ENCODE data around the gene NTMT1. TPM values are rescaled to one million over a fixed set of nuclear protein-coding genes. Genes with fewer than 3 reads are reported as not detected.

NTMT1 gene
- total and polyA plus RNA-seq, 9 of the 15 experiments (the other 6 are each of a cell fraction or from before 2014, with no cell fraction given) = 42.1 to 116 (median 74.7) TPM

- H3K9me3 ChIP-seq (replicated peaks; ENCODE audit: control insufficient read depth, insufficient read depth, low read depth, low read length) = no peaks in the 10 kb centered on the region
- intact Hi-C loops (cut with micrococcal nuclease) (no loop called here), in situ Hi-C loops (cut with MboI) (loop anchor here (25.0 kb wide), 1 partner anchor 683 kb away; no protein-coding TSS in a partner anchor)
- WGBS (ENCODE audit: insufficient coverage, low coverage, missing lambda C conversion rate) = 20% methylated on average over 14 of the region's 19 CpGs
- H3K79me2 ChIP-seq (ENCODE audit: control insufficient read depth, insufficient read depth, low read length) = no peaks in the 10 kb centered on the region
- no peak overlapping the region for H2AFZ ChIP-seq (ENCODE audit: low read depth, low read length)
- no peak overlapping the region for H3K4me3 ChIP-seq
- ChIA-PET POLR2A (no interaction called here), CTCF (ENCODE audit: low intra/inter-chr PET ratio) (no interaction called here)
- H3K27me3 ChIP-seq (ENCODE audit: control insufficient read depth in 2 of 2, insufficient read depth in 2 of 2, low read length in 2 of 2) = peaks cover 25 to 39% of the 10 kb centered on the region in 2 experiments; a peak in 4 of 5 replicates
- no TSS peak for BruUV-seq (replicated peaks)
- no peak for FAIRE-seq
- DNase-seq (ENCODE audit: extremely low read depth in 1 of 4, low spot score in 3 of 4) = no peak
- no peaks in the 10 kb centered on the region for H3K36me3 ChIP-seq (ENCODE audit: control insufficient read depth, insufficient read depth, low read length)
- TF ChIP-seq ZBTB26 (CRISPR knock-in tag; IDR thresholded peaks at IDR 0.05) (no peak), SAFB2 (IDR thresholded peaks at IDR 0.05; ENCODE audit: borderline replicate concordance, low read depth, low read length, severe bottlenecking) (no peak), ETS2 (tag; IDR thresholded peaks at IDR 0.05; ENCODE audit: borderline replicate concordance, poor library complexity, severe bottlenecking) (no peak), ZNF830 (CRISPR knock-in tag; IDR thresholded peaks at IDR 0.05) (no peak), ZNF280A (IDR thresholded peaks at IDR 0.05; ENCODE audit: low read depth, partially characterized antibody) (no peak)
- H3K9me1 ChIP-seq (ENCODE audit: control insufficient read depth, insufficient read depth, low read length) = no peaks in the 10 kb centered on the region
- no peak overlapping the region for H3K9ac ChIP-seq (ENCODE audit: insufficient read depth in 1 of 2, low read depth in 2 of 2, low read length in 2 of 2)
- no peak overlapping the region for H3K27ac ChIP-seq (ENCODE audit: extremely low read depth, low read depth, low read length)
- ATAC-seq = no peak
- H3K4me2 ChIP-seq (ENCODE audit: insufficient read depth, low read length) = no peak overlapping the region
- H3K4me1 ChIP-seq (replicated peaks in 1 of 2; ENCODE audit: control insufficient read depth in 2 of 2, insufficient read depth in 2 of 2, low read length in 2 of 2) = peaks cover 0 to 12% of the 10 kb centered on the region in 2 experiments; a peak in 2 of 5 replicates
- no peaks in the 10 kb centered on the region; the same call in 1 of the 2 replicates for H4K20me1 ChIP-seq (replicated peaks; ENCODE audit: control insufficient read depth, insufficient read depth, low read length)
Observed at GRCh38 chr9:129653823-129654553, 28.0 kb downstream of the NTMT1 start.

Measured in K562 (cell line).